SK-N-SH (cell line): ENCODE measurements around the gene PARP1.

Experiments
- EP300 ChIP-seq, 2 experiments: IDR thresholded peaks; 2 replicates each; pipeline versions ENCODE4 v1.4.0 to v1.6.1; 2012; ENCODE audit warnings: borderline replicate concordance in 1 of 2, low read depth in 1 of 2, low read length in 1 of 2
- EZH2phosphoT487 ChIP-seq: fragments of 200-600 bp; sonication (generic); IDR thresholded peaks from 2 replicates; pipeline ENCODE4 v1.6.1; 2017; ENCODE audit warnings: low read depth, mixed run types, mild to moderate bottlenecking, antibody characterized with exemption, moderate library complexity, borderline replicate concordance
- GABPA ChIP-seq: IDR thresholded peaks from 2 replicates; pipeline ENCODE4 v1.4.0; 2012; ENCODE audit warnings: low read depth, mild to moderate bottlenecking
- IRF3 ChIP-seq: fragments of 150-350 bp; IDR thresholded peaks from 2 replicates; pipeline ENCODE4 v1.6.1; 2016; ENCODE audit warnings: mild to moderate bottlenecking, low read depth, low read length
- MAX ChIP-seq: IDR thresholded peaks from 2 replicates; pipeline ENCODE4 v1.4.0; 2012; ENCODE audit warnings: low read depth
- POLR2AphosphoS5 ChIP-seq: IDR thresholded peaks from 2 replicates; pipeline ENCODE4 v1.6.1; 2012; ENCODE audit warnings: low read depth, low read length
- RCOR1 ChIP-seq: fragments of 150-350 bp; IDR thresholded peaks from 2 replicates; pipeline ENCODE4 v1.6.1; 2017; ENCODE audit warnings: antibody characterized with exemption, low read length
- RFX5 ChIP-seq: IDR thresholded peaks from 2 replicates; pipeline ENCODE4 v1.6.1; 2012; ENCODE audit warnings: mild to moderate bottlenecking, improper control_type of control experiment, low read length
- USF2 ChIP-seq: fragments of 150-350 bp; IDR thresholded peaks from 2 replicates; pipeline ENCODE4 v1.6.1; 2017; ENCODE audit warnings: antibody characterized with exemption, low read length, low read depth, borderline replicate concordance
- TF ChIP-seq, protein P1 (sequence below): fragments of 200-600 bp; sonication (generic); IDR thresholded peaks from 2 replicates; pipeline ENCODE4 v1.6.1; 2017; ENCODE audit warnings: antibody characterized with exemption, mild to moderate bottlenecking, moderate library complexity
- TF ChIP-seq, protein P2 (sequence below): IDR thresholded peaks from 2 replicates; pipeline ENCODE4 v1.4.0; 2012; ENCODE audit warnings: low read depth, borderline replicate concordance
- TF ChIP-seq, protein P3 (sequence below): IDR thresholded peaks from 2 replicates; pipeline ENCODE4; 2012

DNA sequence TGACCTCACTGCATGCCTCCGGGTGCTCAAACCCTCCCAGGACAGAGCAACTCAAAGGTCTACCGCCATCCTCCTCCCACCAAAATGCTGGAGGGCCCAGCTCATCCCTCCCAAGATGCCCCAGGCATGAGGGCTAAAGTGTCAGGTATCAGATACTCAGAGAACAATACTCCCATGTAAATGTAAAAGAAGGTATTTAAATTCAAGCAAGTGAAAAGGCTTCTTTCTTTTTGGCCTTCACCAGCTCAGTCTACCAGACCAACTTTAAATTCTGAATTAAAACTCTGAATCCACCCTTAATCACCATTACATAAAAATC lies 3.0 kb downstream of the PARP1 start:
- TF ChIP-seq MAX (no peak), POLR2AphosphoS5 (no peak), RCOR1 (no peak), EZH2phosphoT487 (no peak), GABPA (no peak), USF2 (no peak), RFX5 (no peak), EP300 (IDR thresholded peaks at IDR 0.05; ENCODE audit: borderline replicate concordance in 1 of 2, low read depth in 1 of 2, low read length in 1 of 2) (no peak), IRF3 (no peak)
- TF ChIP-seq, protein P1, sequence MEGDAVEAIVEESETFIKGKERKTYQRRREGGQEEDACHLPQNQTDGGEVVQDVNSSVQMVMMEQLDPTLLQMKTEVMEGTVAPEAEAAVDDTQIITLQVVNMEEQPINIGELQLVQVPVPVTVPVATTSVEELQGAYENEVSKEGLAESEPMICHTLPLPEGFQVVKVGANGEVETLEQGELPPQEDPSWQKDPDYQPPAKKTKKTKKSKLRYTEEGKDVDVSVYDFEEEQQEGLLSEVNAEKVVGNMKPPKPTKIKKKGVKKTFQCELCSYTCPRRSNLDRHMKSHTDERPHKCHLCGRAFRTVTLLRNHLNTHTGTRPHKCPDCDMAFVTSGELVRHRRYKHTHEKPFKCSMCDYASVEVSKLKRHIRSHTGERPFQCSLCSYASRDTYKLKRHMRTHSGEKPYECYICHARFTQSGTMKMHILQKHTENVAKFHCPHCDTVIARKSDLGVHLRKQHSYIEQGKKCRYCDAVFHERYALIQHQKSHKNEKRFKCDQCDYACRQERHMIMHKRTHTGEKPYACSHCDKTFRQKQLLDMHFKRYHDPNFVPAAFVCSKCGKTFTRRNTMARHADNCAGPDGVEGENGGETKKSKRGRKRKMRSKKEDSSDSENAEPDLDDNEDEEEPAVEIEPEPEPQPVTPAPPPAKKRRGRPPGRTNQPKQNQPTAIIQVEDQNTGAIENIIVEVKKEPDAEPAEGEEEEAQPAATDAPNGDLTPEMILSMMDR = no peak
- TF ChIP-seq, protein P2, sequence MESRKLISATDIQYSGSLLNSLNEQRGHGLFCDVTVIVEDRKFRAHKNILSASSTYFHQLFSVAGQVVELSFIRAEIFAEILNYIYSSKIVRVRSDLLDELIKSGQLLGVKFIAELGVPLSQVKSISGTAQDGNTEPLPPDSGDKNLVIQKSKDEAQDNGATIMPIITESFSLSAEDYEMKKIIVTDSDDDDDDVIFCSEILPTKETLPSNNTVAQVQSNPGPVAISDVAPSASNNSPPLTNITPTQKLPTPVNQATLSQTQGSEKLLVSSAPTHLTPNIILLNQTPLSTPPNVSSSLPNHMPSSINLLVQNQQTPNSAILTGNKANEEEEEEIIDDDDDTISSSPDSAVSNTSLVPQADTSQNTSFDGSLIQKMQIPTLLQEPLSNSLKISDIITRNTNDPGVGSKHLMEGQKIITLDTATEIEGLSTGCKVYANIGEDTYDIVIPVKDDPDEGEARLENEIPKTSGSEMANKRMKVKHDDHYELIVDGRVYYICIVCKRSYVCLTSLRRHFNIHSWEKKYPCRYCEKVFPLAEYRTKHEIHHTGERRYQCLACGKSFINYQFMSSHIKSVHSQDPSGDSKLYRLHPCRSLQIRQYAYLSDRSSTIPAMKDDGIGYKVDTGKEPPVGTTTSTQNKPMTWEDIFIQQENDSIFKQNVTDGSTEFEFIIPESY = no peak
- TF ChIP-seq, protein P3, sequence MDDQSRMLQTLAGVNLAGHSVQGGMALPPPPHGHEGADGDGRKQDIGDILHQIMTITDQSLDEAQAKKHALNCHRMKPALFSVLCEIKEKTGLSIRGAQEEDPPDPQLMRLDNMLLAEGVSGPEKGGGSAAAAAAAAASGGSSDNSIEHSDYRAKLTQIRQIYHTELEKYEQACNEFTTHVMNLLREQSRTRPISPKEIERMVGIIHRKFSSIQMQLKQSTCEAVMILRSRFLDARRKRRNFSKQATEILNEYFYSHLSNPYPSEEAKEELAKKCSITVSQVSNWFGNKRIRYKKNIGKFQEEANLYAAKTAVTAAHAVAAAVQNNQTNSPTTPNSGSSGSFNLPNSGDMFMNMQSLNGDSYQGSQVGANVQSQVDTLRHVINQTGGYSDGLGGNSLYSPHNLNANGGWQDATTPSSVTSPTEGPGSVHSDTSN = no peak
